K562 (cell line): ENCODE measurements around the gene ITPRIPL2. TPM values are rescaled to one million over a fixed set of nuclear protein-coding genes. Genes with fewer than 3 reads are reported as not detected.

Experiments used
- CREB3L1 ChIP-seq: fragments of 450-650 bp; IDR thresholded peaks from 2 replicates; pipeline ENCODE4 v1.6.1; 2014; ENCODE audit warnings: low read depth, mild to moderate bottlenecking, moderate library complexity, borderline replicate concordance
- CTCF ChIP-seq, 3 experiments: IDR thresholded peaks in 2 of 3; conservative IDR thresholded peaks in 1 of 3; 2 replicates each; pipeline ENCODE4 v1.5.1; 2011 to 2012; ENCODE audit warnings: low read length in 3 of 3, mild to moderate bottlenecking in 3 of 3, control low read depth in 2 of 3, improper control_type of control experiment in 1 of 3, inconsistent platforms in 1 of 3, low read depth in 1 of 3, mixed read lengths in 1 of 3, moderate library complexity in 1 of 3; ENCODE audit not compliant: insufficient read depth in 2 of 3
- DDX20 ChIP-seq: fragments of 450-650 bp; IDR thresholded peaks from 2 replicates; pipeline ENCODE4 v1.6.1; 2016; ENCODE audit warnings: missing genetic modification characterization, low read depth, mild to moderate bottlenecking, missing compliant biosample characterization, moderate library complexity
- FOXA1 ChIP-seq: fragments of 450-650 bp; IDR thresholded peaks from 2 replicates; pipeline ENCODE4 v1.6.1; 2016; ENCODE audit warnings: mild to moderate bottlenecking, borderline replicate concordance
- GATA2 ChIP-seq: sonication (generic); formaldehyde crosslinking; IDR thresholded peaks from 2 replicates; pipeline ENCODE4 v1.4.0; 2020; ENCODE audit warnings: mild to moderate bottlenecking, missing genetic modification reagents
- GTF2E2 ChIP-seq: fragments of 200-800 bp; sonication (Bioruptor generic); IDR thresholded peaks from 2 replicates; pipeline ENCODE4 v1.6.1; 2016; ENCODE audit warnings: missing genetic modification characterization, missing compliant biosample characterization
- HMGN3 ChIP-seq: IDR thresholded peaks from 2 replicates; pipeline ENCODE4 v1.6.1; 2011; ENCODE audit warnings: borderline replicate concordance, low read depth, mild to moderate bottlenecking, mixed read lengths, low read length; ENCODE audit not compliant: insufficient read length; ENCODE audit errors: extremely low read depth
- NFE2L1 ChIP-seq: fragments of 450-650 bp; IDR thresholded peaks from 2 replicates; pipeline ENCODE4 v1.6.1; 2016; ENCODE audit warnings: missing genetic modification characterization, low read depth, mild to moderate bottlenecking, missing compliant biosample characterization, moderate library complexity, borderline replicate concordance
- PYGO2 ChIP-seq: fragments of 450-650 bp; IDR thresholded peaks from 2 replicates; pipeline ENCODE4 v1.6.1; 2016; ENCODE audit warnings: mild to moderate bottlenecking, missing genetic modification characterization, moderate library complexity, missing compliant biosample characterization
- SLC30A9 ChIP-seq: fragments of 250-450 bp; sonication (Bioruptor Pico); IDR thresholded peaks from 2 replicates; pipeline ENCODE4 v1.8.0; 2022; ENCODE audit warnings: mild to moderate bottlenecking, moderate library complexity
- ZBTB5 ChIP-seq: fragments of 450-650 bp; IDR thresholded peaks from 2 replicates; pipeline ENCODE4 v1.6.1; 2017; ENCODE audit warnings: antibody characterized with exemption
- ZNF407 ChIP-seq: fragments of 450-650 bp; IDR thresholded peaks from 2 replicates; pipeline ENCODE4 v1.6.1; 2016; ENCODE audit warnings: low read depth
- polyA plus RNA-seq, 8 experiments: library from polyadenylated mRNA; depleted of rRNA in 4 of 8; stranded (reverse) in 5 of 8; unstranded in 3 of 8; fragments of >200 nt; fragmentation: Nextera tagmentation in 2 of 8; fragmentation: Illumina TruSeq in 1 of 8; extraction: Ambion mirVana in 2 of 8; extraction: Trizol in 1 of 8; gene quantifications; 2 replicates each; pipeline versions ENCODE4 v1.2.1 to v1.2.3, GENCODE V29; 2011 to 2014; ENCODE audit warnings: inconsistent platforms in 1 of 8, missing spikeins in 1 of 8
- total RNA-seq, 7 experiments: library from RNA; depleted of rRNA in 6 of 7; stranded (reverse); fragments of >200 nt in 6 of 7; fragmentation: Illumina TruSeq in 2 of 7; extraction: Trizol in 2 of 7; gene quantifications; 2 replicates each; pipeline versions ENCODE4 v1.2.1 to v1.2.3, GENCODE V29; 2011 to 2021; ENCODE audit warnings: low replicate concordance in 1 of 7

Gene ITPRIPL2
- total and polyA plus RNA-seq, 9 of the 15 experiments (the other 6 are each of a cell fraction or from before 2014, with no cell fraction given): 0.04 to 2.2 (median 0.58) TPM

GRCh38 chr16:19118938-19119431, 5.2 kb downstream of the ITPRIPL2 start (continued):
- TF ChIP-seq ZNF407 (no peak), HMGN3 (no peak), NFE2L1 (tag) (peak; percentile 67; the same call in 1 of the 2 replicates), ZBTB5 (0 out of 2 replicates have a peak, but pooled peaks have one; percentile 15), CTCF (IDR thresholded peaks at IDR 0.05 in 2 of 3, conservative IDR thresholded peaks at IDR 0.05 in 1 of 3; ENCODE audit: insufficient read depth in 2 of 3, low read depth in 1 of 3, low read length in 3 of 3) (no peak), GTF2E2 (tag) (no peak), CREB3L1 (no peak), FOXA1 (no peak), SLC30A9 (CRISPR knock-in tag) (no peak), DDX20 (tag) (no peak), GATA2 (CRISPR knock-in tag) (no peak), PYGO2 (tag) (no peak)
